Left cardiac atrium (tissue), 4 donors: Measurements from ENCODE around the gene HLA-F. TPM values are rescaled to one million over a fixed set of nuclear protein-coding genes. Genes with fewer than 3 reads are reported as not detected.

Source experiments
- ATAC-seq, 2 donors: fragments of 200-7000 bp; cut with Tn5 transposase; one replicate each; pipeline ENCODE4 v1.9.1; 2020; ENCODE audit warnings: mild to moderate bottlenecking in 2 of 2, moderate library complexity in 2 of 2
- DNase-seq: peaks from one replicate; pipeline ENCODE4 v3.0.0-alpha.2; 2020
- intact Hi-C, 2 donors: fragments of 100-400 bp; cut with DNase I; formaldehyde crosslinking; loops; one replicate each; pipeline versions ENCODE4 v1.14.1 to v1.15.1; 2022 to 2023
- total RNA-seq, 2 donors: library from RNA; stranded (reverse); fragmentation: NEBNext Ultra II Directional; extraction: Animal tissue kit (Norgen Biotek cat#: 25700); gene quantifications; one replicate each; pipeline ENCODE4 v1.2.1, GENCODE V29; 2021
- donor health status: DM: no; HTN: yes; CAD: no.
- donor health status: DM: no; HTN: yes; CAD: no; lungs with severe emphysema.
- donor health status: DM: yes; HTN: yes; CAD: no.
- donor health status: Dilated cardiomyopathy.

The HLA-F gene
- total RNA-seq, 2 donors from 2014 or later = 41.8 to 51.6 TPM

DNA sequence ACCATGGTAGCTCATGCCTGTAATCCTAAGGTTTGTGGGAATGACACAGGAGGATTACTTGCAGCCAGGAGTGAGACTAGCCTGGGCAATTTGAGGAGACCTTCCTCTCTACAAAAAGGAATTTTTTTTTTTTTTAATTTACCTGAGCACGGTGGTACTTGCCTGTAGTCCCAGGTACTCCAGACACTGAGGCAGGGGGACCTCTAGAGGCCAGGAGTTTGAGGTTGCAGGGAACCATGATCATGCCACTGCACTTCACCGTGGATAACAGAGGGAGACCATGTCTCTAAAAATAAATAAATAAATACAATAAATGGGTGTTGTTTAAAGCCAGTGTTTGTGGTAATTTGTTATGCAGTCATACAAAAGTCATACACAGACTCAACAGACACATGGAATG lies 2.4 kb upstream of the HLA-F start:
- ATAC-seq (no peak), DNase-seq (no peak)
- intact Hi-C loops = no loop called here

DNA sequence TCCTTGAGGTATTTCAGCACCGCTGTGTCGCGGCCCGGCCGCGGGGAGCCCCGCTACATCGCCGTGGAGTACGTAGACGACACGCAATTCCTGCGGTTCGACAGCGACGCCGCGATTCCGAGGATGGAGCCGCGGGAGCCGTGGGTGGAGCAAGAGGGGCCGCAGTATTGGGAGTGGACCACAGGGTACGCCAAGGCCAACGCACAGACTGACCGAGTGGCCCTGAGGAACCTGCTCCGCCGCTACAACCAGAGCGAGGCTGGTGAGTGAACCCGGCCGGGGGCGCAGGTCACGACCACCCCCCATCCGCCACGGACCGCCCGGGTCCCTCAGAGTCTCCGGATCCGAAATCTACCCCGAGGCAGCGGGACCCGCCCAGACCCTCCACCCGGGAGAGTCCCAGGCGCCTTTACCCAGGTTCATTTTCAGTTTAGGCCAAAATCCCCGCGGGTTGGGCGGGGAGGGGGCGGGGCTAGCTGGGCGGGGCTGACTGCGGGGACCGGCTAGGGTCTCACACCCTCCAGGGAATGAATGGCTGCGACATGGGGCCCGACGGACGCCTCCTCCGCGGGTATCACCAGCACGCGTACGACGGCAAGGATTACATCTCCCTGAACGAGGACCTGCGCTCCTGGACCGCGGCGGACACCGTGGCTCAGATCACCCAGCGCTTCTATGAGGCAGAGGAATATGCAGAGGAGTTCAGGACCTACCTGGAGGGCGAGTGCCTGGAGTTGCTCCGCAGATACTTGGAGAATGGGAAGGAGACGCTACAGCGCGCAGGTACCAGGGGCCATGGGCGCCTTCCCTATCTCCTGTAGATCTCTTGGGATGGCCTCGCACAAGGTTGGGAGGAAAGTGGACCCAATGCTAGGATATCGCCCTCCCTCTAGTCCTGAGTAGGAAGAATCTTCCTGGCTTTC lies 693 bp downstream of the HLA-F start:
- intact Hi-C loops = no loop called here
- ATAC-seq (peak; percentile 70 to 80), DNase-seq (peak; percentile 46)

DNA sequence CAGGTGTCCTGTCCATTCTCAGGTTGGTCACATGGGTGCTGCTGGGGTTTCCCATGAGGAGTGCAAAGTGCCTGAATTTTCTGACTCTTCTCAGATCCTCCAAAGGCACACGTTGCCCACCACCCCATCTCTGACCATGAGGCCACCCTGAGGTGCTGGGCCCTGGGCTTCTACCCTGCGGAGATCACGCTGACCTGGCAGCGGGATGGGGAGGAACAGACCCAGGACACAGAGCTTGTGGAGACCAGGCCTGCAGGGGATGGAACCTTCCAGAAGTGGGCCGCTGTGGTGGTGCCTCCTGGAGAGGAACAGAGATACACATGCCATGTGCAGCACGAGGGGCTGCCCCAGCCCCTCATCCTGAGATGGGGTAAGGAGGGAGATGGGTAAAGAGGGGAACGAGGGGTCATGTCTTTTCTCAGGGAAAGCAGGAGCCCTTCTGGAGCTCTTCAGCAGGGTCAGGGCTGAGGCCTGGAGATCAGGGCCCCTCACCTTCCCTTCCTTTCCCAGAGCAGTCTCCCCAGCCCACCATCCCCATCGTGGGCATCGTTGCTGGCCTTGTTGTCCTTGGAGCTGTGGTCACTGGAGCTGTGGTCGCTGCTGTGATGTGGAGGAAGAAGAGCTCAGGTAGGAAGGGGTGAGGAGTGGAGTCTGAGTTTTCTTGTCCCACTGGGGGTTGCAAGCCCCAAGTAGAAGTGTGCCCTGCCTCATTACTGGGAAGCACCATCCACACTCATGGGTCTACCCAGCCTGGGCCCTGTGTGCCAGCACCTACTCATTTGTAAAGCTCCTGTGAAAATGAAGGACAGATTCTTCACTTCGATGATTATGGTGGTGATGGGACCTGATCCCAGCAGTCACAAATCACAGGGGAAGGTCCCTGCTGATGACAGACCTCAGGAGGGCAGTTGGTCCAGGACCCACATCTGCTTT lies 2.0 kb downstream of the HLA-F start:
- ATAC-seq (no peak), DNase-seq (no peak)
- intact Hi-C loops = no loop called here

DNA sequence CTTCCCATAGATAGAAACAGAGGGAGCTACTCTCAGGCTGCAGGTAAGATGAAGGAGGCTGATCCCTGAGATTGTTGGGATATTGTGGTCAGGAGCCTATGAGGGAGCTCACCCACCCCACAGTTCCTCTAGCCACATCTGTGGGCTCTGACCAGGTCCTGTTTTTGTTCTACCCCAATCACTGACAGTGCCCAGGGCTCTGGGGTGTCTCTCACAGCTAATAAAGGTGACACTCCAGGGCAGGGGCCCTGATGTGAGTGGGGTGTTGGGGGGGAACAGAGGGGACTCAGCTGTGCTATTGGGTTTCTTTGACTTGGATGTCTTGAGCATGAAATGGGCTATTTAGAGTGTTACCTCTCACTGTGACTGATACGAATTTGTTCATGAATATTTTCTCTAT lies 2.8 kb downstream of the HLA-F start:
- intact Hi-C loops = no loop called here
- no peak for DNase-seq
- no peak for ATAC-seq

DNA sequence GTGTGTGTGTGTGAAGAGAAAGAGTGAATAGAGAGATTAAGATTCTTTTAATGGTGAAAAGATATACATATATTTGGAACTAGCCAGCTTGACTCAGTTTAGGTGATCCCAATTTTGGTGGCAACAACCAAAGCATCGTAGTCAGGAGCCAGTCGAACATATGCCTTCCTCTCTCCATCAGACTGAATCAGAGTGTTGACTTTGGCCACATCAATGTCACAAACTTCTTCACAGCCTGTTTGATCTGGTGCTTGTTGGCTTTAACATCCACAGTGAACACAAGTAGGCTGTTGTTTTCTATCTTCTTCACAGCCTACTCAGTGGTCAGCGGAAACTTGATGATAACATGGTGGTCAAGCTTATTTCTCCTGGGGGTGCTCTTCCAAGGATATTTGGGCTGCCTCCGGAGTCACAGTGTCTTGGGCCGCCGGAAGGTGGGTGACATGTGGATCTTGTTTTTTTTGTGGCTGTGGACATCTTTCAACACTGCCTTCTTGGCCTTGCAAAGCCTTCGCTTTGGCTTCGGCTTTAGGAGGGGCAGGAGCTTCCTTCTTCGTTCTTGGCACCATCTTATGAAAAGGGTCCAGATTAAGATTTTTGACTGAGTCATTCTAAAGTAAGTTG lies 3.4 kb downstream of the HLA-F start:
- ATAC-seq = no peak
- no peak for DNase-seq
- intact Hi-C loops = no loop called here

DNA sequence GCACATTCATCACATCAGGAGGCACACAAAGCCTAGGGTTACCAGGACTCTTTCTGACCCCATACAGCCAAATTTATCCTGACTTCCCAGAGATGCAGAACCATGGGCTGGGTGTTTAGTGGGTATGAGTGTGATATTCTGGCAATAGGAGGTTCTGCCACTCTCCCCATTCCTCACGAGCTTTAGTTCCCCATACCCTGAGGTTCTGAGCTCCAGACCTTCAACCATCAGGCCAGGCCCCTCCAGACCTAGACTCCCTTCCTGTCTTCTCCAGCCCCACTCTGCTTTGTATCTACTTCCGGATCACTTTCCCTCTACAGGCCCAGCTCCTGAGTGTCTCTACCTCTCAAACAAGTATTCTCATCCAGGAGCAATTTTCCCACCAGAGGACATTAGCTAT lies 4.4 kb downstream of the HLA-F start:
- ATAC-seq (no peak), DNase-seq (no peak)
- intact Hi-C loops = no loop called here

- intact Hi-C loops = no loop called here
- DNase-seq (no peak), ATAC-seq (no peak)
These were observed 5.1 kb downstream of the HLA-F start for GRCh38 chr6:29728173-29728874.

DNA sequence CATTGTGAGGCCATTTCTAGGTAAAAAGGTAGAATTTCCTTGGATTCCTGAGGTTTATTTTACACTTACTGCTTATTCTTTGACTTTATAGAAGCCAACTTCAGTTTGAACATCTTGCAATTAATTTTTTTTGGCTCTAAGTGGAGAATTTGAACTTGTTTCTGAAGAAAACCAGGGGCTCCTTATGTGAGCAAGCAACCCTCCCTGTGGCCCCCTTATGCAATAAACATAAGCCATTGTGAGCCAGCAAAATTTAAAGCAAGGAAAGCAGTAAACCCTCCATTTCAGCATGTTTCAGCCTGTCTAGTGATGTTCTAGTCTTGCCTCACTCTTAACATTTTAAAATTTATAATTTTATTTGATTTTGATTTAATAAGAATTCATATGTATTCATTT lies 5.6 kb downstream of the HLA-F start:
- intact Hi-C loops = no loop called here
- DNase-seq (no peak), ATAC-seq (no peak)

GRCh38 chr6:29729774-29730328 lies 6.6 kb downstream of the HLA-F start:
- ATAC-seq (no peak), DNase-seq (no peak)
- intact Hi-C loops = no loop called here

GRCh38 chr6:29730575-29731126 lies 7.4 kb downstream of the HLA-F start:
- DNase-seq = no peak
- intact Hi-C loops = no loop called here
- ATAC-seq = peak in 1 of 2 donors; percentile 22

GRCh38 chr6:29731281-29731680 lies 8.0 kb downstream of the HLA-F start:
- DNase-seq (no peak), ATAC-seq (no peak)
- intact Hi-C loops = no loop called here

GRCh38 chr6:29733057-29733456 lies 9.8 kb downstream of the HLA-F start:
- intact Hi-C loops = no loop called here
- DNase-seq = no peak
- no peak for ATAC-seq

GRCh38 chr6:29734046-29735018 lies 11.1 kb downstream of the HLA-F start:
- no peak for DNase-seq
- ATAC-seq = no peak
- intact Hi-C loops = no loop called here

DNA sequence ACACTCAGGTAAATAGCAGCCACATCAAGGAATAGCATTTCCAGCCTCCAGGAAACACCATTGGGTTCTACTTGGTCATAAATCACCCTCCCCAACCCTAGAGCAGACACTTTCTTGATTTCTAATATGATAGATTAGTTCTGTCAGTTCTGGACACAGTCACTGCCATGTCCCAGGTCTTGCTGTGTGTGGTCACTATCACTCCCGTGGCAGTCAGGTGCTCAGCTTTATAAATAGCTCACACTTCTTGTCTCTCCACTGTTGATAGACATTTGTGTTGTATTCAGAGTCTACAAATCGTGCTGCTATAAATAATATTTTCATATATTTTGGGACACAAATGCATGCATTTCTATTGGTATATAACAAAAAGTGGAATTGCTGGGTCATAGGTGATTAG lies 13.3 kb downstream of the HLA-F start:
- intact Hi-C loops = no loop called here
- no peak for DNase-seq
- ATAC-seq = peak in 1 of 2 donors; percentile 31

DNA sequence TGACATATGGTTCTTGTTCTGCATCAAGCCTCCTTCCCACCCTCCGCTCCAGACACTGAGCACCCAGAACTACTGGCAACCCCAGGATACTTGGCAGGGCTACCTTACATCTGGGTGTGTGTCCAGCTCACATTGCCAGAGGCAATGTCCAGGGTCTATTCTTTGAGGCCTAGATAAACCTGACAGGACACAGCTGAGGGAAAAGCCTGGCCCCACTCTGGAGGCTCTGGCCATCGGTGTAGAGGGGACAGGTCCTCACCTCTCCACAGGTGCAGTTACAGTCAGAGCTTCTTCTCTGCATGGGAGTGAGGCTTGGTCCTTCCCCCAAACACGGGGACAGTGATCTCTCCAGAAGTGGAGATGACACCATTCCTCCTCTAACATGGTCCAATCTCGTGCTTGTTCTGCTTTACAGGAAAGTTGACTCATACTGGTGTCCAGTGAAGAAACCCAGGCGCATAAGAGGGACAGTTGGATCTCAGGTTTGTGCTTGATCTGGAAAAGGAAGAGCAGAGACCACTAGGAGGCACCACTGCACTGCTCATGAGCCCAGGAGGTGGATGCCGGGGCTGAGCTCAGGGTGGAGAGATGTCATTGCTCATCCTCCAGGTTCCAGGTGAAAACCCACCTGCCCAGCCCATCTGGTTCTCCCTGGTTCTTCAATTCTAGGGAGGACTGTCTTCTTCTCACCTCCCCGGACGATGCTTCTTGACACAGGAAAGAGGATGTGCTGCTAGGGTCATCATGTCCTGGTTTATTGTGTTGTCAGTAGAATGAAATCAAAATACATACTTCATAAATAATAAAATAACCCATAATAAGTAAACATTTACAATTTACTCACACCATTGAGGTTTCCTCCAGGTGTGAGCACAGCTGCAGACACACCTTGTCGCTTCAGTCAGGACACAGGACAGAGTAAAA lies 14.7 kb downstream of the HLA-F start:
- intact Hi-C loops = loop anchor here in 1 of 2 donors (2.0 kb wide), 1 partner anchor 97 kb away; no protein-coding TSS in a partner anchor
- DNase-seq (peak; percentile 71), ATAC-seq (peak; percentile 92 to 93)
